GM19455 (cell line): ENCODE results near the gene ERVK3-1.

Source experiments
- ATAC-seq: cut with Tn5 transposase; IDR thresholded peaks from one replicate; pipeline ENCODE4 v1.9.1; 2021; ENCODE audit not compliant: unreplicated experiment

The ERVK3-1 gene

GRCh38 chr19:58357481-58358145 is 52.4 kb downstream of the ERVK3-1 start:
- no peak for ATAC-seq

GRCh38 chr19:58361900-58362271 is 56.7 kb downstream of the ERVK3-1 start:
- peak; percentile 7 for ATAC-seq

GRCh38 chr19:58362272-58362994 is 57.3 kb downstream of the ERVK3-1 start, which contains the start of gene ZNF497:
Gene ZNF497, minus strand, starts transcription at chr19:58362751. Its CDS starts 5,116 bp downstream, at chr19:58357635.
- peak; percentile 79 for ATAC-seq

DNA sequence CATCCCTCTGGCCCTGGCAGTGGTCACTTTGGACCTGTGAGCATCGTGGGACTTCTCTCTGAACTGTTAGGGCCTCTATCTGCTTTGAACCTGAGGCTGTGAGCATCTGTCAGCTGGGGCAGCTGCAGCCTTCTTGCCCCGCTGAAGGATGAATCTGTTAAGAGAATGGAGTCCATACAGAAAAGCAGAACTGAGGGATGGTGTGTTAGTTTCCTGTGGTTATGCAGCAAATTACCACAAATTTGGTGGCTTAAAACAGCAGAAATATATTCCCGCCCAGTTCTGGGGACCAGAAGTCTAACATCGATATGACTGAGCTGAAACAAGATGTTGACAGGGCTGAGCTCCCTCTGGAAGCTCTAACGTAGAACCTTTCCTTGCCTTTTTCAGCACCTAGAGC is 59.0 kb downstream of the ERVK3-1 start:
- ATAC-seq, result no peak
